ENCODE measurements around the gene RAPGEF4.
A peak's percentile ranks its signal among the peaks of the same experiment; 100 is the strongest.

RAPGEF4 gene

GRCh38 chr2:172969609-172970008, 234.0 kb downstream of the RAPGEF4 start:
- ATAC-seq: no peak
- H3K9me3 Mint-ChIP-seq: no peaks in the 10 kb centered on the region
- no peak overlapping the region for H3K27ac Mint-ChIP-seq

GRCh38 chr2:172970660-172971059, 235.0 kb downstream of the RAPGEF4 start:
- H3K27ac Mint-ChIP-seq: no peak overlapping the region
- ATAC-seq: no peak
- H3K4me3 Mint-ChIP-seq: no peak overlapping the region

More at GRCh38 chr2:172969609-172970008, 234.0 kb downstream of the RAPGEF4 start:
- Mint-ChIP-seq H3K27me3 (peaks cover 48% of the 10 kb centered on the region), H3K4me3 (no peak overlapping the region), H3K4me1 (no peaks in the 10 kb centered on the region), H3K36me3 (no peaks in the 10 kb centered on the region)

GRCh38 chr2:172972005-172972619, 236.5 kb downstream of the RAPGEF4 start:
- Mint-ChIP-seq H3K36me3 (no peaks in the 10 kb centered on the region), H3K4me1 (no peaks in the 10 kb centered on the region), H3K27ac (no peak overlapping the region), H3K27me3 (peaks cover 59% of the 10 kb centered on the region), H3K4me3 (no peak overlapping the region), H3K9me3 (no peaks in the 10 kb centered on the region)
- ATAC-seq: no peak

More at GRCh38 chr2:172970660-172971059, 235.0 kb downstream of the RAPGEF4 start:
- Mint-ChIP-seq H3K36me3 (no peaks in the 10 kb centered on the region), H3K27me3 (peaks cover 51% of the 10 kb centered on the region), H3K4me1 (no peaks in the 10 kb centered on the region), H3K9me3 (no peaks in the 10 kb centered on the region)

GRCh38 chr2:172974762-172975161, 239.1 kb downstream of the RAPGEF4 start:
- ATAC-seq: no peak
- H3K4me1 Mint-ChIP-seq: no peaks in the 10 kb centered on the region
- H3K27me3 Mint-ChIP-seq: peaks cover 63% of the 10 kb centered on the region
- no peak overlapping the region for H3K27ac Mint-ChIP-seq
- no peaks in the 10 kb centered on the region for H3K36me3 Mint-ChIP-seq
- no peaks in the 10 kb centered on the region for H3K9me3 Mint-ChIP-seq
- H3K4me3 Mint-ChIP-seq: no peak overlapping the region

- peaks cover 63% of the 10 kb centered on the region for H3K27me3 Mint-ChIP-seq
- H3K4me1 Mint-ChIP-seq: no peaks in the 10 kb centered on the region
- no peak overlapping the region for H3K27ac Mint-ChIP-seq
- H3K9me3 Mint-ChIP-seq: no peaks in the 10 kb centered on the region
- no peaks in the 10 kb centered on the region for H3K36me3 Mint-ChIP-seq
- no peak for ATAC-seq
- H3K4me3 Mint-ChIP-seq: no peak overlapping the region
Measured at GRCh38 chr2:172976116-172976515, 240.5 kb downstream of the RAPGEF4 start.

- Mint-ChIP-seq H3K9me3 (no peaks in the 10 kb centered on the region), H3K27ac (no peak overlapping the region), H3K27me3 (peaks cover 56% of the 10 kb centered on the region), H3K4me1 (no peaks in the 10 kb centered on the region), H3K4me3 (no peak overlapping the region), H3K36me3 (no peaks in the 10 kb centered on the region)
- ATAC-seq: no peak
Measured at GRCh38 chr2:172976816-172977215, 241.2 kb downstream of the RAPGEF4 start.

- no peak for ATAC-seq
- no peaks in the 10 kb centered on the region for H3K36me3 Mint-ChIP-seq
- H3K27ac Mint-ChIP-seq: no peak overlapping the region
- no peaks in the 10 kb centered on the region for H3K9me3 Mint-ChIP-seq
- no peak overlapping the region for H3K4me3 Mint-ChIP-seq
- H3K27me3 Mint-ChIP-seq: peaks cover 49% of the 10 kb centered on the region
- H3K4me1 Mint-ChIP-seq: no peaks in the 10 kb centered on the region
Measured at GRCh38 chr2:172977270-172978062, 241.8 kb downstream of the RAPGEF4 start.

- Mint-ChIP-seq H3K4me1 (no peaks in the 10 kb centered on the region), H3K9me3 (no peaks in the 10 kb centered on the region), H3K27ac (no peak overlapping the region), H3K36me3 (no peaks in the 10 kb centered on the region), H3K4me3 (no peak overlapping the region), H3K27me3 (peaks cover 50% of the 10 kb centered on the region)
- peak; percentile 2 for ATAC-seq
Measured at GRCh38 chr2:172978063-172978383, 242.4 kb downstream of the RAPGEF4 start.

- ATAC-seq: no peak
- H3K4me3 Mint-ChIP-seq: no peak overlapping the region
- H3K4me1 Mint-ChIP-seq: peaks cover 12% of the 10 kb centered on the region
- H3K36me3 Mint-ChIP-seq: no peaks in the 10 kb centered on the region
- no peak overlapping the region for H3K27ac Mint-ChIP-seq
- H3K27me3 Mint-ChIP-seq: peaks cover 30% of the 10 kb centered on the region
- H3K9me3 Mint-ChIP-seq: no peaks in the 10 kb centered on the region
Measured at GRCh38 chr2:172985139-172985892, 249.7 kb downstream of the RAPGEF4 start.

GRCh38 chr2:172986040-172986439, 250.4 kb downstream of the RAPGEF4 start:
- no peaks in the 10 kb centered on the region for H3K36me3 Mint-ChIP-seq
- peaks cover 26% of the 10 kb centered on the region for H3K27me3 Mint-ChIP-seq
- no peak overlapping the region for H3K27ac Mint-ChIP-seq
- no peaks in the 10 kb centered on the region for H3K9me3 Mint-ChIP-seq
- ATAC-seq: no peak
- H3K4me1 Mint-ChIP-seq: peaks cover 12% of the 10 kb centered on the region
- no peak overlapping the region for H3K4me3 Mint-ChIP-seq

GRCh38 chr2:172988728-172989127, 253.1 kb downstream of the RAPGEF4 start:
- no peak overlapping the region for H3K4me3 Mint-ChIP-seq
- no peaks in the 10 kb centered on the region for H3K9me3 Mint-ChIP-seq
- H3K27ac Mint-ChIP-seq: no peak overlapping the region
- no peaks in the 10 kb centered on the region for H3K36me3 Mint-ChIP-seq
- peaks cover 12% of the 10 kb centered on the region for H3K4me1 Mint-ChIP-seq
- no peak for ATAC-seq
- peaks cover 17% of the 10 kb centered on the region for H3K27me3 Mint-ChIP-seq

GRCh38 chr2:172991031-172991430, 255.4 kb downstream of the RAPGEF4 start:
- Mint-ChIP-seq H3K9me3 (no peaks in the 10 kb centered on the region), H3K27me3 (peaks cover 1% of the 10 kb centered on the region), H3K27ac (no peak overlapping the region), H3K4me1 (peaks cover 2% of the 10 kb centered on the region), H3K36me3 (no peaks in the 10 kb centered on the region), H3K4me3 (no peak overlapping the region)
- no peak for ATAC-seq

GRCh38 chr2:172993139-172993538, 257.5 kb downstream of the RAPGEF4 start:
- H3K27me3 Mint-ChIP-seq: no peaks in the 10 kb centered on the region
- no peak overlapping the region for H3K4me3 Mint-ChIP-seq
- H3K9me3 Mint-ChIP-seq: no peaks in the 10 kb centered on the region
- ATAC-seq: no peak
- no peaks in the 10 kb centered on the region for H3K36me3 Mint-ChIP-seq
- H3K27ac Mint-ChIP-seq: no peak overlapping the region
- no peaks in the 10 kb centered on the region for H3K4me1 Mint-ChIP-seq

- no peak for ATAC-seq
- no peaks in the 10 kb centered on the region for H3K27me3 Mint-ChIP-seq
- H3K4me3 Mint-ChIP-seq: no peak overlapping the region
- no peaks in the 10 kb centered on the region for H3K9me3 Mint-ChIP-seq
- no peak overlapping the region for H3K27ac Mint-ChIP-seq
- H3K4me1 Mint-ChIP-seq: no peaks in the 10 kb centered on the region
- no peaks in the 10 kb centered on the region for H3K36me3 Mint-ChIP-seq
Measured at GRCh38 chr2:172993931-172994717, 258.5 kb downstream of the RAPGEF4 start.

- H3K4me3 Mint-ChIP-seq: no peak overlapping the region
- H3K9me3 Mint-ChIP-seq: no peaks in the 10 kb centered on the region
- H3K36me3 Mint-ChIP-seq: no peaks in the 10 kb centered on the region
- no peak overlapping the region for H3K27ac Mint-ChIP-seq
- H3K27me3 Mint-ChIP-seq: no peaks in the 10 kb centered on the region
- no peak for ATAC-seq
- no peaks in the 10 kb centered on the region for H3K4me1 Mint-ChIP-seq
Measured at GRCh38 chr2:172994864-172995263, 259.2 kb downstream of the RAPGEF4 start.
